Measurements from ENCODE around the gene CDIPT.

CDIPT gene

DNA sequence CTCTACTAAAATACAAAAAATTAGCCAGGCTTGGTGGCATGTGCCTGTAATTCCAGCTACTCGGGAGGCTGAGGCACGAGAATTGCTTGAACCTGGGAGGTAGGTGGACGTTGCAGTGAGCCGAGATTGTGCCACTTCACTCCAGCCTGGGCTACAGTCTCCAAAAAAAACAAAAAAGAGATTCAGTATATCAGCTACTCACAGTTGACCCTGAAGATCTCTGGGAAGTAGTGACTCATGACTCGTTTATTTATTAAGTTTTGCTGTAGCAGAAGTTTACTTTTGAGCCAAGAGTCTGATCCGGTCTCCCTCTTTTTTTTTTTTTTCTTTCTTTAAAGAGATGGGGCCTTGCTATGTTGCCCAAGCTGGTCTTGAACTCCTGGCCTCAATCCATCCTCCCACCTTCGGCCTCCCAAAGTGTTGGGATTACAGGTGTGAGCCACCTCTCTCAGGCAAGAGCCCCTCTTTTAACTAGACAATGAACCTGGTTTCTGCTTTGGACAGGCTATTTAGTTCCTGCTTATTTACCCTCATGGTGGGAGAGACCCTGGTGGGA is 38.4 kb downstream of the CDIPT start:
- no peak for DNase-seq (ENCODE audit: extremely low read depth, low read depth)

DNA sequence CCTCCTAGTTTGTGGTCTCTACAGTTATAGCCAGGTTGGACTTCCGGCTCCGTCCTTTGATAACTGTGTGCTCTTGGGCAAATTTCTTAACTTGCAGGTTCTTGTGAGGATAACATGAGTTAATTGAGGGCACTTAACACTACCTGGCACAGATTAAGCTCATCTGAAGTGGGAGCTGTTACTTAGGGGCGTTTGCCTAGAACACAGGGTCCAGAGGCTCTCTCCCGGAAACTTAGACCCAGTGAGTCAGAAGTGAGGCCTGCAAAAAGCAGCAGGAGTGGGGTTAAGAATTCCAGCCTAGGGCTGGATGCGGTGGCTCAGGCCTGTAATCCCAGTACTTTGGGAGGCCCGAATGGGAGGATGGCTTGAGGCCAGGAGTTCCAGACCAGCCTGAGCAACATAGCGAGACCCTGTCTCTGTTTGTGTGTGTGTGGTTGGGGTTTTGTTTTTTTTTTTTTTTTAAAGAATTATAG is 41.3 kb downstream of the CDIPT start:
- DNase-seq (ENCODE audit: extremely low read depth, low read depth) = no peak
- TF ChIP-seq, protein P1, sequence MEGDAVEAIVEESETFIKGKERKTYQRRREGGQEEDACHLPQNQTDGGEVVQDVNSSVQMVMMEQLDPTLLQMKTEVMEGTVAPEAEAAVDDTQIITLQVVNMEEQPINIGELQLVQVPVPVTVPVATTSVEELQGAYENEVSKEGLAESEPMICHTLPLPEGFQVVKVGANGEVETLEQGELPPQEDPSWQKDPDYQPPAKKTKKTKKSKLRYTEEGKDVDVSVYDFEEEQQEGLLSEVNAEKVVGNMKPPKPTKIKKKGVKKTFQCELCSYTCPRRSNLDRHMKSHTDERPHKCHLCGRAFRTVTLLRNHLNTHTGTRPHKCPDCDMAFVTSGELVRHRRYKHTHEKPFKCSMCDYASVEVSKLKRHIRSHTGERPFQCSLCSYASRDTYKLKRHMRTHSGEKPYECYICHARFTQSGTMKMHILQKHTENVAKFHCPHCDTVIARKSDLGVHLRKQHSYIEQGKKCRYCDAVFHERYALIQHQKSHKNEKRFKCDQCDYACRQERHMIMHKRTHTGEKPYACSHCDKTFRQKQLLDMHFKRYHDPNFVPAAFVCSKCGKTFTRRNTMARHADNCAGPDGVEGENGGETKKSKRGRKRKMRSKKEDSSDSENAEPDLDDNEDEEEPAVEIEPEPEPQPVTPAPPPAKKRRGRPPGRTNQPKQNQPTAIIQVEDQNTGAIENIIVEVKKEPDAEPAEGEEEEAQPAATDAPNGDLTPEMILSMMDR (IDR thresholded peaks at IDR 0.05; ENCODE audit: low read depth, low read length) = no peak

More for the DNA sequence above, 38.4 kb downstream of the CDIPT start:
- TF ChIP-seq, protein P1 (IDR thresholded peaks at IDR 0.05; ENCODE audit: low read depth, low read length) = no peak

DNA sequence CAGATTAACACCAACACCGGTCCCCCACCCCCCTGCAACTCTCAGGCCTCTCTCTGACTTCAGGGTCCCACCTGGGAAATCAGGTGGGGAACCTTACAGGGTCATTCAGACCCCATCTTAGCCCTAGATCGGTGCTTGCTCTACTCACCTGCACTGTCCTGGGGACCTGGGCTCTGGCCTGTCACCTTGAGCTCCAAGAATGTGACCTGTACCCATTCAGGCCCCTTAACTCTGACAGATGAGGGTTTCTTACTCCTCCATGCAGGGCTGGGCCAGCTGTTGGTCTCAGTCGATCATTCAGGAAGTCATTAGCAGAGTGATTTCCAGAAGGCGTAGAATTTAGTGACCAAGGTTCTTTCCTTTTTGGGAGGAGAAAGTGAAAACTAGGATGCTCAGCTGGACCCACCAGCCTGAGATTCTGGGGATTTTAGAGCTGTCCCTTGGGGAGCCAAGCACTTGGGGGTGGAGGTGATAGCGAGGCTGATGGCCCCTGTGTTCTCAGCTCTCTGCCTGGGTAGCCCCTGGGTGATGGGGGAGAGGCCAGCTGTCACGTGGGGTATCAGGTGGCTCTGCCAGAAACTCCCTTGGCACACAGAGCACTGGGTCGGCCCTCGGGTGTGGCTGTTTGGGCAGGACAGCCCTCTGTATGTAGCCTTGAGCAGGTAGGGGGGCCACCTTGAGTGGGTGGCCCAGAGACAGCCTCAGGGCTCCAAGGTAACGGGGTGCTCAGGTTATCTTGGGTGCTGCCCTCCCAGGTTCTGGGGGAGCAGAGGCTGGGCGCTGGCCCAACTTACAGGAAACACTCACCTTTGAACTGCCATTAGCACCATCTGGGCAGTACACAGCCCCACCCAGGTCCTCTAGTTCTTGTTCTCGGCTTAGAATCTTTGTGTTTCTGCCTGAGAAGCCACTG is 42.0 kb downstream of the CDIPT start:
- TF ChIP-seq, protein P1 (IDR thresholded peaks at IDR 0.05; ENCODE audit: low read depth, low read length) = no peak
- no peak for DNase-seq (ENCODE audit: extremely low read depth, low read depth)

DNA sequence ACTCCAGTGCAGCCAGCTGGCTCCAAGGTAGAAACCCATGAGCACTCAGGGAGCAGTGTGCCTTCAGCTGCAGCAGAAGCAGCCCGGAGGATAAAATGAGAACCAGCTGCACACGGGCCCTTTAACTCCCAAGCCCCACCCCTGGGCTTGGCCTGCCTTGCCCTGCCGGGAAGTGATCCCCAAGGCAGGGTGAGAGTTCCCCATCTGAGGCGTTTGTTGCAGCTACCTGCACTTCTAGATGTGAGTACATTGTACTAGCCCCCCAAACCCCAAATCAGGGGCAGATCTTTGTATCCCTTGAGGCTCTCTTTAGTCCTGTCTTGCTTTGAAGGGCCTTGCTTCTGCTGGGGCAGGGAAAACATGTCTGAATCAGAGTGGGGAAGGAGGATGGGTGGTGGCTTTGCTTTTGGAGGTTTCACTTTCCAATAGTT is 42.7 kb downstream of the CDIPT start, which contains the start of gene MVP:
Gene MVP (plus strand): TSS at position 192 of the 431 bp plus-strand sequence. CDS start 10,088 bp downstream, outside the sequence.
- TF ChIP-seq, protein P1 (IDR thresholded peaks at IDR 0.05; ENCODE audit: low read depth, low read length) = no peak
- no peak for DNase-seq (ENCODE audit: extremely low read depth, low read depth)

DNA sequence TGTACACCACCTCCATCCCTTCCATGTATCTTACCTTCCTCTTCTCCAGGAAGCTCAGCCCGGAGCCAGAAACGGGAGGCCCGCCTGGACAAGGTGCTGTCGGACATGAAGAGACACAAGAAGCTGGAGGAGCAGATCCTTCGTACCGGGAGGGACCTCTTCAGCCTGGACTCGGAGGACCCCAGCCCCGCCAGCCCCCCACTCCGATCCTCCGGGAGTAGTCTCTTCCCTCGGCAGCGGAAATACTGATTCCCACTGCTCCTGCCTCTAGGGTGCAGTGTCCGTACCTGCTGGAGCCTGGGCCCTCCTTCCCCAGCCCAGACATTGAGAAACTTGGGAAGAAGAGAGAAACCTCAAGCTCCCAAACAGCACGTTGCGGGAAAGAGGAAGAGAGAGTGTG is 43.5 kb downstream of the CDIPT start:
- TF ChIP-seq, protein P1 (IDR thresholded peaks at IDR 0.05; ENCODE audit: low read depth, low read length) = no peak; the same call in 1 of the 2 replicates
- no peak for DNase-seq (ENCODE audit: extremely low read depth, low read depth)

DNA sequence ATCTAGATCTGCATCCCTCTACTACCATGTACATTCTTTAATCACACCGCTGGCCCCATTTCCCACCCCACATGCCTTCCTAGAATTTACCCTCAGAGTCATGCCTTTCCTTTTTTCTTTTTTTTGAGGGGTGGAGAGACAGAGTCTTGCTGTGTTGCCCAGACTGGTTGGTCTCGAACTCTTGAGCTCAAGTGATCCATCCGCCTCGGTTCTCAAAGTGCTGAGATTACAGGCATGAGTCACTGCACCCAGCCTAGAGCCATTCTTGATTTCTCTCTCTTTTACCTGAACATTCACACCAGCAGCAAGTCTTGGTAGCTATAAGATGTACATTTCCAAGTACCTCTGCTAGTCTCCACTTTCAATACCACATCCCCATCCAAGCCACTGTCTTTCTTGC is 44.9 kb downstream of the CDIPT start:
- TF ChIP-seq, protein P1 (IDR thresholded peaks at IDR 0.05; ENCODE audit: low read depth, low read length) = no peak
- DNase-seq (ENCODE audit: extremely low read depth, low read depth) = no peak

Measured in AG09319 (cell line).